ENCODE measurements around the gene KCNJ14. TPM values are rescaled to one million over a fixed set of nuclear protein-coding genes. Genes with fewer than 3 reads are reported as not detected.

The KCNJ14 gene
- total RNA-seq, 2 experiments from 2014 or later, result 1.7 to 2.0 TPM

- ChIA-PET POLR2A (interaction anchor here (0.6 to 1.0 kb wide), 6 partner anchors 75 to 131 kb away, joined by 3 to 5 read pairs (median 4); no protein-coding TSS in a partner anchor), CTCF (interaction anchor here (0.6 to 3.7 kb wide), 13 partner anchors 8 to 115 kb away, joined by 3 to 30 read pairs (median 4); partner anchors contain the start of genes KDELR1, RPL18 and SPHK2)
- intact Hi-C loops (cut with DNase I, micrococcal nuclease), result loop anchor here (1.0 to 10.0 kb wide), 5 partner anchors 78 to 336 kb away; partner anchors contain the start of gene MAMSTR (in 1 of the 2)
- no peaks in the 10 kb centered on the region for H3K27me3 Mint-ChIP-seq
- no peaks in the 10 kb centered on the region for H3K27me3 ChIP-seq (ENCODE audit: control insufficient read depth in 1 of 2, insufficient read depth in 2 of 2, low read length in 2 of 2)
- peaks cover 11% of the 10 kb centered on the region for H3K36me3 ChIP-seq (ENCODE audit: insufficient read depth, low read length)
- H3K4me3 ChIP-seq (ENCODE audit: low read length), result no peak overlapping the region
- H3K36me3 Mint-ChIP-seq (ENCODE audit: low read depth), result peaks cover 16% of the 10 kb centered on the region
- peak; percentile 68 for TF ChIP-seq CTCF (IDR thresholded peaks at IDR 0.05)
- ATAC-seq (ENCODE audit: poor library complexity) (peak; percentile 10), DNase-seq (peak in 4 of 14 experiments; percentile 31 to 78 (median 72))
- H3K4me1 ChIP-seq (ENCODE audit: insufficient read depth, low read length), result peaks cover 28% of the 10 kb centered on the region
- H3K27ac ChIP-seq (ENCODE audit: low read depth in 1 of 2, low read length in 2 of 2), result no peak overlapping the region
- H3K27ac Mint-ChIP-seq, result no peak overlapping the region
- peaks cover 26% of the 10 kb centered on the region for H3K4me1 Mint-ChIP-seq (ENCODE audit: low read depth)
- H3K9me3 Mint-ChIP-seq, result no peaks in the 10 kb centered on the region
- H3K4me3 Mint-ChIP-seq, result peak overlapping the region; percentile 16
- H3K9me3 ChIP-seq (ENCODE audit: control insufficient read depth in 1 of 2, insufficient read depth in 1 of 2, low read length in 2 of 2), result peaks cover 0 to 3% of the 10 kb centered on the region in 2 experiments
Observed at GRCh38 chr19:48506138-48506733, 50.9 kb downstream of the KCNJ14 start.

- no peaks in the 10 kb centered on the region for H3K9me3 Mint-ChIP-seq
- DNase-seq (no peak), ATAC-seq (ENCODE audit: poor library complexity) (no peak)
- intact Hi-C loops (cut with DNase I, micrococcal nuclease), result loop anchor here in 1 of 2 experiments (5.0 to 10.0 kb wide), 2 partner anchors 207 to 334 kb away; partner anchors contain the start of gene MAMSTR
- H3K4me3 ChIP-seq (ENCODE audit: low read length), result no peak overlapping the region
- peaks cover 16% of the 10 kb centered on the region for H3K36me3 Mint-ChIP-seq (ENCODE audit: low read depth)
- no peaks in the 10 kb centered on the region for H3K27me3 ChIP-seq (ENCODE audit: control insufficient read depth in 1 of 2, insufficient read depth in 2 of 2, low read length in 2 of 2)
- no peak for TF ChIP-seq CTCF (IDR thresholded peaks at IDR 0.05)
- no peaks in the 10 kb centered on the region for H3K9me3 ChIP-seq (ENCODE audit: control insufficient read depth in 1 of 2, insufficient read depth in 1 of 2, low read length in 2 of 2)
- peaks cover 30% of the 10 kb centered on the region for H3K4me1 ChIP-seq (ENCODE audit: insufficient read depth, low read length)
- no peaks in the 10 kb centered on the region for H3K27me3 Mint-ChIP-seq
- peaks cover 13% of the 10 kb centered on the region for H3K4me1 Mint-ChIP-seq (ENCODE audit: low read depth)
- H3K36me3 ChIP-seq (ENCODE audit: insufficient read depth, low read length), result peaks cover 11% of the 10 kb centered on the region
- H3K27ac ChIP-seq (ENCODE audit: low read depth in 1 of 2, low read length in 2 of 2), result no peak overlapping the region
- CTCF ChIA-PET, result interaction anchor here (0.9 to 3.7 kb wide), 2 partner anchors 76 to 80 kb away, joined by 7 to 25 read pairs; no protein-coding TSS in a partner anchor
- POLR2A ChIA-PET, result no interaction called here
- no peak overlapping the region for H3K4me3 Mint-ChIP-seq
- no peak overlapping the region for H3K27ac Mint-ChIP-seq
Observed at GRCh38 chr19:48507911-48508439, 52.6 kb downstream of the KCNJ14 start.

- POLR2A ChIA-PET, result interaction anchor here (0.6 kb wide), 1 partner anchor 175 kb away, joined by 3 read pairs; no protein-coding TSS in a partner anchor
- intact Hi-C loops (cut with DNase I, micrococcal nuclease), result loop anchor here in 1 of 2 experiments (5.0 to 10.0 kb wide), 2 partner anchors 206 to 333 kb away; partner anchors contain the start of gene MAMSTR
- no peak for TF ChIP-seq CTCF (IDR thresholded peaks at IDR 0.05)
Observed at GRCh38 chr19:48508729-48509411, 53.5 kb downstream of the KCNJ14 start.

More at GRCh38 chr19:48508729-48509411, 53.5 kb downstream of the KCNJ14 start:
- Mint-ChIP-seq H3K4me3 (no peak overlapping the region), H3K9me3 (no peaks in the 10 kb centered on the region), H3K27ac (no peak overlapping the region), H3K27me3 (no peaks in the 10 kb centered on the region), H3K36me3 (ENCODE audit: low read depth) (peaks cover 16% of the 10 kb centered on the region), H3K4me1 (ENCODE audit: low read depth) (peaks cover 12% of the 10 kb centered on the region)
- Histone ChIP-seq H3K36me3 (ENCODE audit: insufficient read depth, low read length) (peaks cover 11% of the 10 kb centered on the region), H3K27ac (ENCODE audit: low read depth in 1 of 2, low read length in 2 of 2) (no peak overlapping the region), H3K4me3 (ENCODE audit: low read length) (no peak overlapping the region), H3K27me3 (ENCODE audit: control insufficient read depth in 1 of 2, insufficient read depth in 2 of 2, low read length in 2 of 2) (no peaks in the 10 kb centered on the region), H3K4me1 (ENCODE audit: insufficient read depth, low read length) (peaks cover 39% of the 10 kb centered on the region), H3K9me3 (ENCODE audit: control insufficient read depth in 1 of 2, insufficient read depth in 1 of 2, low read length in 2 of 2) (no peaks in the 10 kb centered on the region)
- ATAC-seq (ENCODE audit: poor library complexity), result no peak
- no peak for DNase-seq
- CTCF ChIA-PET, result no interaction called here
